Measurements from ENCODE around the gene LDLRAD4.

LDLRAD4 gene

GRCh38 chr18:13379930-13380690 is 161.6 kb downstream of the LDLRAD4 start:
- in situ Hi-C loops (cut with MboI; ENCODE audit: low sequenced_read_pairs), result no loop called here

- in situ Hi-C loops (cut with MboI; ENCODE audit: low sequenced_read_pairs), result no loop called here
These were observed 162.1 kb downstream of the LDLRAD4 start for GRCh38 chr18:13380691-13381070.

GRCh38 chr18:13381331-13381730 is 162.8 kb downstream of the LDLRAD4 start:
- in situ Hi-C loops (cut with MboI; ENCODE audit: low sequenced_read_pairs), result no loop called here

- in situ Hi-C loops (cut with MboI; ENCODE audit: low sequenced_read_pairs), result no loop called here
These were observed 163.4 kb downstream of the LDLRAD4 start for GRCh38 chr18:13381944-13382365.

DNA sequence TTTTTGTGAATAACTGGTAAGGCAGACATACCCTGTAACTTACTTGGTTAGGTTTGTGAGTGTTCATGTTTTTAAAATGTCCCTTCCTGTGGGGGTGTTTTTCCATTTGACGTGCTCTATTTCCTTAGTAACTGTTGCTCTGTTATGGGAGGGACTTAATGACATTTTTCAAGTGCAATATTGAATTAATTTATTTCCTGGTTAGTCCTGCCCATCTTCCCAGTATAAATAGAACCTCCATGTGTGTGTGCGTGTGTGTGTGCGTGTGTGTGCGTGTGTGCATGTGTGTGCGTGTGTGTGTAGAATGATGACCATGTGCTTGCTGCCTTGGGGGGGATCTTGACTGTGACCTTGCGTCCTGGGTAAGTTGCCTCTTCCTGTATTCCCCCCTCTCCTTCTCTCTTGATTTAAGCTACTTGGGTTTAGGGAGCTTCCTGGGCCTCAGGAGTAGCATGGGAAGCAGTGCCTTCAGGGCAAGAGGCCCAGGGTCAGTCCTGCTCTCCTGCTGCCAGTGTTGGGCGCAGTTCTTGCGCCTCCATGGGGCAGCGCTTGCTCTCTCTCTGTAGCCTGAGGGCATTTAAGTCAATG is 163.9 kb downstream of the LDLRAD4 start:
- in situ Hi-C loops (cut with MboI; ENCODE audit: low sequenced_read_pairs), result no loop called here

GRCh38 chr18:13382954-13383827 is 164.6 kb downstream of the LDLRAD4 start:
- in situ Hi-C loops (cut with MboI; ENCODE audit: low sequenced_read_pairs), result no loop called here

DNA sequence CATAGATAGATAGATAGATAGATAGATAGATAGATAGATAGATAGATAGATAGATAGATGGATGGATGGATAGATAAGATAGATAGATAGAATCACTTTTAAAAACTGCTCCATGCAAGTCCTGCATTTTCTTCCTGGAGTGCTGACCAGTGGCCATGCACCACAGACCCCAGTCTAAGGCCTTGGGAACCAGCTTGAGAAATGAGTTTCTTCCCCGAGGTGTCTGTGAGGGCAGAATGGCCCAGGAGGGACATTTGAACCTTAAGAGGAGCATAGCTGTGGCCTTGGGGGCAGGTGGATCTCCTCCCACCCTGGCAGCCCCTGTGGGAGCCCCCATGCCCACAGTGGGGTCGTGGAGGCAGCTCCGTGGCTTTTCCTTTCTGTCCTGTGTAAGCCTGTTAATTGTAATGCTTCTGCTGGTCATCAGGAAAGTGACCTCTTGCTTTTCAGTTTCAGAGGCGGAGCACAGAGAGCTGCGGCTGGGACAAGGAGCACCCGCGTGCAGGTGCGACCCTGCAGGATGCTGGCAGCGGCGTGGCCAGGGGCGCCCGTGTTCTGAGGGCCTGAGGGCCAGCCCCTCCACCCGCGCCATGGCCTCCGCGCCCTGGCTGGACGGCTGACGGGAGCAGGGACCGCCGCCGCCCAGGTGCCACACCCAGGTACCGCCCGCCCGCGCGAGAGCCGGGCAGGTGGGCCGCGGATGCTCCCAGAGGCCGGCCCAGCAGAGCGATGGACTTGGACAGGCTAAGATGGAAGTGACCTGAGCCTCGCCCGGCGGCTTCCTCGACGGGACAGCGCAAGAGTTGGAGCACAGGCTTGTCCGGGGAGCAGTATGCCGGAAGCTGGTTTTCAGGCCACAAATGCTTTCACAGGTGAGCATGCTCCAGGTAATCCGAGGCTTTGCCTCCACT is 168.6 kb downstream of the LDLRAD4 start:
- in situ Hi-C loops (cut with MboI; ENCODE audit: low sequenced_read_pairs), result no loop called here

DNA sequence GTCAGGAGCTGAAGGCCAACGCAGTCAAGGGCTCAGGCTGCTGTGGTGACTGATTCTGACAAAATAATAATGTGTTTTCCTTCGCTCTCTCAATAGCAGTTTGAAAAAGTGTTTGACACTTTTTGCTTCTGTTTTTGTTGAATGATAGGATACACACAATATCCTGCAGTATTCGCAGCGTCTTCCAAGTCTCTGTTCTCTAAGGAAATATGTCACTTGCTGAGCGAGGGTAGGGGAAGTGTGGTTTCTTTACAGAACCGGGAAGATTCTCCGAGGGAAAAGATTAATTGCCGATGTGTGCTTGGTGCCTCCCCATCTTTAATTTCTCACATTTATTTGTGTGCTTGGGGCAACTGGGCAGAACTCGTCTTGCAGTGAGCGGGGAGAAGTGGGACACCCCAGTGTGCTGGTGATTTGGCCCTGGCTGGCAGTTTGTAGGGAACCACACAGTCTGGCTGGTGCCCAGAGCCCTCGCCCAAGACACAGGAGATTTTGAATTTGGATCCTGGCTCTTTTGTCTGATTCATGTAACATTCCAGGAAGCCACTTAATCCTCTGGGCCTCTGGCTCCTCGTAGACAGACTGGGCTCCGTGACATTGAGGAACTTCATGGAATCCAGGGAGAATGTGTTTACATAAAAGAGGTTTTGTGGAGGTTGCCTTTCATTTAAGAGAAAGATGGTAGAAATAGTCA is 169.4 kb downstream of the LDLRAD4 start:
- in situ Hi-C loops (cut with MboI; ENCODE audit: low sequenced_read_pairs), result no loop called here

DNA sequence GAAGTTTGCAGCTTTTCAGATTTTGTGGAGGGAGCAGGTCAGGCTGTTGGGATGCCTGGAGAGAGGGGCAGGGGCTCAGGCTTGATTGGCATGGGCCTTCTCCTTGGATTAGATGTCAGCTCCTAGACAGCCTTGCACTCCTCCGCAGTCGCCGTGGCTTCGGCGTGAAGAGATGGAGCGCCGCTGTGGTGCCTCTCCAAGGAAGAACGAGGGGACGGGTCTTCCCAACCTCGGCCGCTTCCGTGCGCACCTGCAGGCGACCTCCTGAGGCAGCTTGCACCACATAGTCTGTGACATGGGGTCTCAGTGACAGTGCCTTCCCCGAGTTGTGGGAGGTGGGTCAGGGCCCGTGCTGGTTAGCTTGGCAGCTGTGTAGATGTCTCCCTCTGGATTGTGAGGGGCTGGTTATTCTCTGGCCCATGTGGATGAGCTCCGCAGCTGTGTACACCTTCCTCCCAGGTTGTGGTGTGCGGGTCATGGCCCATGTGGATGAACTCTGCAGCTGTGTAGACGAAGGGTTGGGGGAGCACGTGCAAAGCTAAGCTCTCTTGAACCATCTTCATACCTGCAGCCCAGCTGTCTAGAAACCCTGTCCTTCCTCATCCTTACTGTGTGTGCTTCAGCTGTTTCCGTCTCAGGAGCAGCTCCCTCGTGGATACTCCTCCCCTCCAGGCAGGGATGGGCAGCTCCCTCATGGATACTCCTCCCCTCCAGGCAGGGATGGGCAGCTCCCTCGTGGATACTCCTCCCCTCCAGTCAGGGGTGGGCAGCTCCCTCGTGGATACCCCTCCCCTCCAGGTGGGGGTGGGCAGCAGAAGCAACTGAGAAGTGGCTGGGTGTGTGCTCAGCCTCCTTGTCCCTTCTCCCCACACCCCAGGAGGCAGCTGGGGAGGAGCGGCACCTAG is 170.3 kb downstream of the LDLRAD4 start:
- in situ Hi-C loops (cut with MboI; ENCODE audit: low sequenced_read_pairs), result no loop called here

- in situ Hi-C loops (cut with MboI; ENCODE audit: low sequenced_read_pairs), result no loop called here
These were observed 171.1 kb downstream of the LDLRAD4 start for GRCh38 chr18:13389491-13390131.

- in situ Hi-C loops (cut with MboI; ENCODE audit: low sequenced_read_pairs), result no loop called here
These were observed 171.6 kb downstream of the LDLRAD4 start for GRCh38 chr18:13390196-13390595.

DNA sequence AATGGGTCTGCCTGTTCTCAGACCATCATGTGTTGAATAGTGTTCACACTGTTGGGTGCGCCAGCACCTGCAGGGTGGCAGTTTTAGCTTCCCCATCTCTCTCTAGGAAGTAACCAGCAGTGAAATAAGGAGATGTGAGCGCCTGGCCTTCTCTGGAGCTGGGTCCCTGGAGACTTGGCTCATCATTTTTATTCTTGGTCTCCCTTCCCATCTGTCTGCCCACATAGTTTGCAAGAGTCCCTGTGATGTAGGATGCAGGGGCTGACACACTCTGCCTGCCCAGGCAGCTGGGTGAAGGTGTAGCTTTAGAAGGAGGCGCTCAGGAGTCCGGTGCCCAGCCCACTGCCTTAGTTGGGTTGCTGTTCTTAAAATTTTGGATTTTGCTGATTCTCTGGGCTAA is 172.2 kb downstream of the LDLRAD4 start:
- in situ Hi-C loops (cut with MboI; ENCODE audit: low sequenced_read_pairs), result no loop called here

GRCh38 chr18:13392029-13392750 is 173.6 kb downstream of the LDLRAD4 start:
- in situ Hi-C loops (cut with MboI; ENCODE audit: low sequenced_read_pairs), result no loop called here

DNA sequence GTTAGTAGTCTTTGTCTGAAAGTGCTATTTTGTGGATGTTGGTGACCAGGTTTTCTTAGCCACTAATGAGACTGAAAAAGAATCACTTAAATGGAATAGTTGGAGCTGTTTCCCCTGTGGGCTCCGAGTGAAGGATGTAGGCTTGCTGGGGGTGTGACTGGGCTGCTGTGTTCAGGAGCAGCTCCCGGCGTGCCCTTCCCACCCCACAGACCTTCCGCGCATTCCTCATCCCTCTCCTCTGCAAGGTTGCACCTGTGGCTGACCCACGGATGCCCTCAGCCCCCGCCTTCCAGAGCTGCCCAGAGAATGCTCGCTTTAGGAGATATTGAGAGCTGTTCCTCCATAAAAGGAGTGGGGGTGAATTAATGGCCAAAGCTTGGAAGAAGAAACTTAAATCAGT is 174.3 kb downstream of the LDLRAD4 start:
- in situ Hi-C loops (cut with MboI; ENCODE audit: low sequenced_read_pairs), result no loop called here

DNA sequence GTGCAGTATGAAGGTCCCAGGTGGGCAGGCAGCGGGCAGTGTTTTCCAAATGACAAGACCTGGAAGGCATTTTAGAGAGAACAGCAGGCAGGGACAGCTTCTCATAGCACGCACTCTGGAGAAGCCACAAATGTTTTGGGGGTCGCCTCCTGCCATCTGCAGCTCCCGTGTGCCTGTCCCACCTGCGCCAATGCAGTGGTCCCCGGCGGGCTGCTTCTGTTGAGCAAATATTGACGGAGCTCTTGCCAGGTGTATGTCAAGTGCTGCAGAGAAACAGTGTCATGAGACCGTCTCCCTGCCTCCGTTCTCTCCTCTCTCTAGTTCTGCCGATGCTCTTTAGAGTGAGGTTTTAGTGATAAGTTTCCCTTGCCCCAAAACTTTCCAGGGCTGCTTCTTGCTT is 174.8 kb downstream of the LDLRAD4 start:
- in situ Hi-C loops (cut with MboI; ENCODE audit: low sequenced_read_pairs), result no loop called here

- in situ Hi-C loops (cut with MboI; ENCODE audit: low sequenced_read_pairs), result no loop called here
These were observed 176.2 kb downstream of the LDLRAD4 start for GRCh38 chr18:13394801-13395200.

DNA sequence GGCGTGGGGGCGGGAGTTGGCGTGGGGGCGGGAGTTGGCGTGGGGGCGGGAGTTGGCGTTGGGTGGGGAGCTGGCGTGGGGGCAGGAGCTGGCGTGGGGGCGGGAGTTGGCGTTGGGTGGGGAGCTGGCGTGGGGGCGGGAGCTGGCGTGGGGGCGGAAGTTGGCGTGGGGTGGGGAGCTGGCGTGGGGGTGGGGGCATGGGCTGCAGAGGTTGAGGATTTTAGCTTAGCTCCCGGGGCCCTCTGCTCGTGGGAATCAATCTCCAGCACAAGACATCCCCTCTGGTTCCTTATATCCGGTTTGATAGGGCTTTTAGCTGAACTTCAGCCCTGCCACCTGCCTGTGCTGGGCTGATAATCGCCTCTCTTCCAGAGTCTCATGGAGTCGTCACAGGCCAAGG is 177.0 kb downstream of the LDLRAD4 start:
- in situ Hi-C loops (cut with MboI; ENCODE audit: low sequenced_read_pairs), result no loop called here

Data from HL-60/S4 (cell line).